ENCODE measurements around the gene NLK.

DNA sequence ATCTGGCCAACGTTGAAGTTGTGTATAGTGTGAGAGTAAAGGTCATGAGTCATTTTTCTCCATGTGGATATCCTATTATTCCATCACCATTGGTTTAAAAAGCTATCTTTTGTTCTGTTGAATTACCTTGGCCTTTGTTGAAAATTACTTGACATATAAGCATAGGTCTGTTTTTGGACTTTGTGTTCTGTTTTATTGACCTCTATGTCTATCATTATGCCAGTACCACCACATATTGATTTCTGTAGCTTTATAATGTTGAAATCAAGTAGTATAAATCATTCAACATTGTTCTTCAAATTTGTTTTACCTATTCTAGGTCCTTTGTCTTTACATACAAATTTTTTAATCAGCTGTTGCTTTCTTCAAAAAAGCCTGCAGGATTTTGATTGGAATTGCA is 58.5 kb downstream of the NLK start:
- TF ChIP-seq, protein P1, sequence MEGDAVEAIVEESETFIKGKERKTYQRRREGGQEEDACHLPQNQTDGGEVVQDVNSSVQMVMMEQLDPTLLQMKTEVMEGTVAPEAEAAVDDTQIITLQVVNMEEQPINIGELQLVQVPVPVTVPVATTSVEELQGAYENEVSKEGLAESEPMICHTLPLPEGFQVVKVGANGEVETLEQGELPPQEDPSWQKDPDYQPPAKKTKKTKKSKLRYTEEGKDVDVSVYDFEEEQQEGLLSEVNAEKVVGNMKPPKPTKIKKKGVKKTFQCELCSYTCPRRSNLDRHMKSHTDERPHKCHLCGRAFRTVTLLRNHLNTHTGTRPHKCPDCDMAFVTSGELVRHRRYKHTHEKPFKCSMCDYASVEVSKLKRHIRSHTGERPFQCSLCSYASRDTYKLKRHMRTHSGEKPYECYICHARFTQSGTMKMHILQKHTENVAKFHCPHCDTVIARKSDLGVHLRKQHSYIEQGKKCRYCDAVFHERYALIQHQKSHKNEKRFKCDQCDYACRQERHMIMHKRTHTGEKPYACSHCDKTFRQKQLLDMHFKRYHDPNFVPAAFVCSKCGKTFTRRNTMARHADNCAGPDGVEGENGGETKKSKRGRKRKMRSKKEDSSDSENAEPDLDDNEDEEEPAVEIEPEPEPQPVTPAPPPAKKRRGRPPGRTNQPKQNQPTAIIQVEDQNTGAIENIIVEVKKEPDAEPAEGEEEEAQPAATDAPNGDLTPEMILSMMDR (IDR thresholded peaks at IDR 0.05): no peak
- TF ChIP-seq EZH2 (IDR thresholded peaks at IDR 0.05; ENCODE audit: borderline replicate concordance, insufficient read depth, low read depth, low read length, poor library complexity, severe bottlenecking): no peak

All from B cell (primary cell).